ENCODE results near the gene P2RX3. TPM values are rescaled to one million over a fixed set of nuclear protein-coding genes. Genes with fewer than 3 reads are reported as not detected.

Gene P2RX3
- total RNA-seq, 1 donor from 2014 or later, result not detected

- H3K9me3 Mint-ChIP-seq (ENCODE audit: unreplicated experiment), result no peaks in the 10 kb centered on the region
- peaks cover 6% of the 10 kb centered on the region for H3K27me3 Mint-ChIP-seq (ENCODE audit: unreplicated experiment)
- H3K4me1 Mint-ChIP-seq (ENCODE audit: unreplicated experiment), result no peaks in the 10 kb centered on the region
- no peak overlapping the region for H3K4me3 Mint-ChIP-seq (ENCODE audit: unreplicated experiment)
- TF ChIP-seq, protein P1, sequence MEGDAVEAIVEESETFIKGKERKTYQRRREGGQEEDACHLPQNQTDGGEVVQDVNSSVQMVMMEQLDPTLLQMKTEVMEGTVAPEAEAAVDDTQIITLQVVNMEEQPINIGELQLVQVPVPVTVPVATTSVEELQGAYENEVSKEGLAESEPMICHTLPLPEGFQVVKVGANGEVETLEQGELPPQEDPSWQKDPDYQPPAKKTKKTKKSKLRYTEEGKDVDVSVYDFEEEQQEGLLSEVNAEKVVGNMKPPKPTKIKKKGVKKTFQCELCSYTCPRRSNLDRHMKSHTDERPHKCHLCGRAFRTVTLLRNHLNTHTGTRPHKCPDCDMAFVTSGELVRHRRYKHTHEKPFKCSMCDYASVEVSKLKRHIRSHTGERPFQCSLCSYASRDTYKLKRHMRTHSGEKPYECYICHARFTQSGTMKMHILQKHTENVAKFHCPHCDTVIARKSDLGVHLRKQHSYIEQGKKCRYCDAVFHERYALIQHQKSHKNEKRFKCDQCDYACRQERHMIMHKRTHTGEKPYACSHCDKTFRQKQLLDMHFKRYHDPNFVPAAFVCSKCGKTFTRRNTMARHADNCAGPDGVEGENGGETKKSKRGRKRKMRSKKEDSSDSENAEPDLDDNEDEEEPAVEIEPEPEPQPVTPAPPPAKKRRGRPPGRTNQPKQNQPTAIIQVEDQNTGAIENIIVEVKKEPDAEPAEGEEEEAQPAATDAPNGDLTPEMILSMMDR (IDR thresholded peaks at IDR 0.05), result no peak
- H3K27ac Mint-ChIP-seq (ENCODE audit: unreplicated experiment), result no peak overlapping the region
- H3K36me3 Mint-ChIP-seq (ENCODE audit: unreplicated experiment), result peaks cover 5% of the 10 kb centered on the region
- DNase-seq (ENCODE audit: extremely low spot score, unreplicated experiment), result no peak
These were observed 65.6 kb downstream of the P2RX3 start for GRCh38 chr11:57403802-57404147.

GRCh38 chr11:57405271-57405860 lies 67.2 kb downstream of the P2RX3 start:
- TF ChIP-seq, protein P1 (IDR thresholded peaks at IDR 0.05), result no peak
- no peak for DNase-seq (ENCODE audit: extremely low spot score, unreplicated experiment)
- Mint-ChIP-seq H3K4me1 (ENCODE audit: unreplicated experiment) (no peaks in the 10 kb centered on the region), H3K27me3 (ENCODE audit: unreplicated experiment) (peaks cover 6% of the 10 kb centered on the region), H3K27ac (ENCODE audit: unreplicated experiment) (no peak overlapping the region), H3K36me3 (ENCODE audit: unreplicated experiment) (peaks cover 5% of the 10 kb centered on the region), H3K4me3 (ENCODE audit: unreplicated experiment) (no peak overlapping the region), H3K9me3 (ENCODE audit: unreplicated experiment) (no peaks in the 10 kb centered on the region)

GRCh38 chr11:57406337-57406904 lies 68.3 kb downstream of the P2RX3 start:
- DNase-seq (ENCODE audit: extremely low spot score, unreplicated experiment), result no peak
- Mint-ChIP-seq H3K27ac (ENCODE audit: unreplicated experiment) (no peak overlapping the region), H3K4me1 (ENCODE audit: unreplicated experiment) (no peaks in the 10 kb centered on the region), H3K27me3 (ENCODE audit: unreplicated experiment) (peaks cover 6% of the 10 kb centered on the region), H3K36me3 (ENCODE audit: unreplicated experiment) (peaks cover 5% of the 10 kb centered on the region), H3K9me3 (ENCODE audit: unreplicated experiment) (no peaks in the 10 kb centered on the region), H3K4me3 (ENCODE audit: unreplicated experiment) (no peak overlapping the region)
- TF ChIP-seq, protein P1 (IDR thresholded peaks at IDR 0.05), result no peak

DNA sequence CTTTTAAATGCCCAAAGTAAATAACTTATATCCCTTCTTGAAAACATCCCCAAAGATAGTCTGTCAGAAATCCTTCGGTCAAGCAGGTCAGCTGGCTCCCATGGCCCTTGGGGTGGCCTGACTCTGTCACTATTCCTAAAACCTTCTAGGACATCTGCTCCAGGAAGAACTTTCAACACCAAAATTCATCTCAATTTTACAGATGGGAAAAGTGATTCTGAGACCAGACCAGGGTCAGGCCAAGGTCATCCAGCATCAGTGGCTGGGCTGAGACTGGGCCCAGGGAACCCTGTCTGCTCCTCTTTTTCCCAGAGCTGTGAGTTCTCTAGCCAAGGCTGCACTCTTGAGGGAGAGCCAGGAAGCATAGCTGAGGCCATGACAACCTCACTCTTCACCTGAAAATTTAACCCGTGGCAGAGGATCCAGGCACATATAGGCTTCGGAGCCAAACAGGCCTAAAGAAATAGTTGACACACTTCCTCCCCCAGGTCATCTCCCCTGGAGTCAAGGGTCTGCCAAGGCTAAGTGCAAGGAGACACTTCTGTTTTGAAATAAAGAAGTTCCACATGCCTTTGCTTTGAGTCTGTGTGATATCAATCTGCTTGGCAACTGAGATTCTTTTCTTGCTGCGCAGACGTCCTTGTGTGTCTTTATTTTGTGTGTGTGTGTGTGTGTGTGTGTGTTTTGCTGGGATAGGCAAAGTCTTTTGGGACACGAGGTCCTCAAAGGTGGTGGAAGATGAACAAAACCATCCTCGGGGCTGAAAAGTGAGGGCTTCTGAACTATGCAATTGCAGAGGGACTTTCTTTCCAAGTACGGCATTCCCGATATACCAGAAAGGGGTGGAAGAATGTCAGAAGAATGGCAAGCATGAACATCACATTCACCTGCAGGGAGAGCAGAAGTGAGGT lies 69.1 kb downstream of the P2RX3 start:
- Mint-ChIP-seq H3K9me3 (ENCODE audit: unreplicated experiment) (no peaks in the 10 kb centered on the region), H3K4me3 (ENCODE audit: unreplicated experiment) (no peak overlapping the region), H3K27ac (ENCODE audit: unreplicated experiment) (no peak overlapping the region), H3K4me1 (ENCODE audit: unreplicated experiment) (no peaks in the 10 kb centered on the region), H3K27me3 (ENCODE audit: unreplicated experiment) (peaks cover 6% of the 10 kb centered on the region), H3K36me3 (ENCODE audit: unreplicated experiment) (peaks cover 5% of the 10 kb centered on the region)
- no peak for DNase-seq (ENCODE audit: extremely low spot score, unreplicated experiment)
- TF ChIP-seq, protein P1 (IDR thresholded peaks at IDR 0.05), result no peak

- Mint-ChIP-seq H3K4me1 (ENCODE audit: unreplicated experiment) (no peaks in the 10 kb centered on the region), H3K4me3 (ENCODE audit: unreplicated experiment) (no peak overlapping the region), H3K27me3 (ENCODE audit: unreplicated experiment) (peaks cover 2% of the 10 kb centered on the region), H3K27ac (ENCODE audit: unreplicated experiment) (no peak overlapping the region), H3K36me3 (ENCODE audit: unreplicated experiment) (peaks cover 8% of the 10 kb centered on the region), H3K9me3 (ENCODE audit: unreplicated experiment) (no peaks in the 10 kb centered on the region)
- no peak for DNase-seq (ENCODE audit: extremely low spot score, unreplicated experiment)
- TF ChIP-seq, protein P1 (IDR thresholded peaks at IDR 0.05), result no peak
These were observed 69.9 kb downstream of the P2RX3 start for GRCh38 chr11:57407941-57408475.

Measured in osteocyte (in vitro differentiated cells).